ENCODE data around the gene SORCS2.
A peak's percentile ranks its signal among the peaks of the same experiment; 100 is the strongest.

The SORCS2 gene

GRCh38 chr4:7301126-7301785 is 108.9 kb downstream of the SORCS2 start:
- no peak for DNase-seq

- no peak for DNase-seq
These were observed 109.7 kb downstream of the SORCS2 start for GRCh38 chr4:7301846-7302630.

GRCh38 chr4:7302781-7303404 is 110.6 kb downstream of the SORCS2 start:
- no peak for DNase-seq

- DNase-seq = no peak
These were observed 111.2 kb downstream of the SORCS2 start for GRCh38 chr4:7303561-7303960.

- DNase-seq = no peak
These were observed 112.1 kb downstream of the SORCS2 start for GRCh38 chr4:7304436-7304835.

- no peak for DNase-seq
These were observed 114.0 kb downstream of the SORCS2 start for GRCh38 chr4:7306021-7306965.

- no peak for DNase-seq
These were observed 114.6 kb downstream of the SORCS2 start for GRCh38 chr4:7306986-7307385.

- DNase-seq = peak in 7 of 58 donors; percentile 10 to 63 (median 31)
These were observed 115.2 kb downstream of the SORCS2 start for GRCh38 chr4:7307394-7308099.

- DNase-seq = no peak
These were observed 116.8 kb downstream of the SORCS2 start for GRCh38 chr4:7309181-7309580.

- DNase-seq = no peak
These were observed 117.5 kb downstream of the SORCS2 start for GRCh38 chr4:7309636-7310390.

GRCh38 chr4:7310451-7310850 is 118.1 kb downstream of the SORCS2 start:
- no peak for DNase-seq

GRCh38 chr4:7311205-7311604 is 118.9 kb downstream of the SORCS2 start:
- DNase-seq = no peak

GRCh38 chr4:7312691-7313090 is 120.4 kb downstream of the SORCS2 start:
- DNase-seq = peak in 1 of 58 donors; percentile 30

GRCh38 chr4:7313347-7313811 is 121.0 kb downstream of the SORCS2 start:
- DNase-seq = peak in 39 of 58 donors; percentile 22 to 95 (median 65)

GRCh38 chr4:7313991-7314390 is 121.7 kb downstream of the SORCS2 start:
- no peak for DNase-seq

- DNase-seq = no peak
These were observed 122.9 kb downstream of the SORCS2 start for GRCh38 chr4:7315286-7315685.

GRCh38 chr4:7315935-7316334 is 123.6 kb downstream of the SORCS2 start:
- no peak for DNase-seq

GRCh38 chr4:7319024-7319423 is 126.7 kb downstream of the SORCS2 start:
- no peak for DNase-seq

GRCh38 chr4:7320206-7320797 is 128.0 kb downstream of the SORCS2 start:
- DNase-seq = no peak
